Mammary epithelial cell (primary cell): ENCODE data around the gene CAPN7.

Experiments
- CTCF ChIP-seq, 2 donors: IDR thresholded peaks in 1 of 2; conservative IDR thresholded peaks in 1 of 2; 2 replicates each; pipeline ENCODE4 v1.5.1; 2011 to 2012; ENCODE audit warnings: inconsistent platforms in 2 of 2, low read length in 2 of 2, mild to moderate bottlenecking in 2 of 2, control low read depth in 1 of 2, low read depth in 1 of 2; ENCODE audit not compliant: insufficient read depth in 1 of 2; ENCODE audit errors: extremely low read depth in 1 of 2
- EZH2 ChIP-seq: IDR thresholded peaks from 2 replicates; pipeline ENCODE4 v1.6.1; 2012; ENCODE audit warnings: low read length, inconsistent platforms, borderline replicate concordance

DNA sequence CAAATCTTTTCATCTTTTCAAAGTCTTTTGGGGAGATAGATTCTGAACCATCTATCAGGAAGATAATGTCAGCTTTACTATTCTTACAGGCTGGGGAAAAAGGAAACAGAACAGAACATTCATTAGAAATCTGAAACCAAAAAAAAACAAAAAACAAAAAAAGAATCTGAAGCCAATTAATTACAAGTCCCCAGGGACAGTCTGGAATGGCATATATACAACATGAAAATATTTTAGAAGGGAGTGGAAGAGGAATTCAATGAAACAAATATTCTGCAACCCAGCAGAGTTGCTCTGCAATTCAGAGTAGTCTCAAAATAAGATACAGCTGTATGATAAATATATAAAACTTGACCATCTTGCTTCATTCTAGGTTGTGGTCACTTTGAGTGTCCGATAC lies 41.7 kb upstream of the CAPN7 start:
- no peak for TF ChIP-seq CTCF (conservative IDR thresholded peaks at IDR 0.05 in 1 of 2, IDR thresholded peaks at IDR 0.05 in 1 of 2; ENCODE audit: extremely low read depth in 1 of 2, insufficient read depth in 1 of 2, low read depth in 1 of 2, low read length in 2 of 2)
- TF ChIP-seq EZH2, result no peak
